GM12878 (cell line): ENCODE results near the gene TPRN. TPM values are rescaled to one million over a fixed set of nuclear protein-coding genes. Genes with fewer than 3 reads are reported as not detected.

Experiments
- ATAC-seq: fragments of 200-7000 bp; cut with Tn5 transposase; 3 replicates; pipeline ENCODE4 v1.9.1; 2020; ENCODE audit warnings: mild to moderate bottlenecking, moderate library complexity
- BruUV-seq: library from RNA; stranded (reverse); fragments of 400-500 nt; replicated peaks from 2 replicates; lab custom pipeline; 2021; lab: Mats Ljungman, UMichigan
- CTCF ChIA-PET: fragments of 300-600 bp; sonication (Branson Sonifier 250); formaldehyde crosslinking; extraction: SDS; loops from one replicate; lab custom pipeline; 2021; ENCODE audit warnings: inconsistent platforms; lab: Yijun Ruan, JAX
- POLR2A ChIA-PET: fragments of 350-600 bp; formaldehyde crosslinking; extraction: SDS; loops from one replicate; lab custom pipeline; 2021; ENCODE audit warnings: inconsistent platforms; lab: Charles Lee
- RAD21 ChIA-PET: fragments of 300-600 bp; sonication (Branson Sonifier 250); formaldehyde crosslinking; loops from one replicate; lab custom pipeline; 2023; ENCODE audit warnings: antibody characterized with exemption; ENCODE audit not compliant: unreplicated experiment; lab: Charles Lee
- SMC1A ChIA-PET: fragments of 300-600 bp; sonication (Branson Sonifier 250); formaldehyde crosslinking; loops from one replicate; lab custom pipeline; 2023; ENCODE audit not compliant: unreplicated experiment, uncharacterized antibody; lab: Charles Lee
- DNase-seq: peaks from one replicate; pipeline ENCODE4 v3.0.0-alpha.2; 2011; ENCODE audit warnings: low read depth, low spot score
- FAIRE-seq: peaks from 3 replicates; lab custom pipeline; 2011; peaks lifted over from hg19 to GRCh38; lab: Jason Lieb, UNC
- H2AFZ ChIP-seq: 2 replicates; pipeline ENCODE4 v1.6.0; 2011; ENCODE audit warnings: low read depth, low read length, control low read depth; ENCODE audit not compliant: control insufficient read depth
- H3K27ac ChIP-seq: 2 replicates; pipeline ENCODE4 v1.5.1; 2011; ENCODE audit warnings: control low read depth; ENCODE audit not compliant: control insufficient read depth, insufficient read depth
- H3K27me3 ChIP-seq, 2 experiments: replicated peaks in 1 of 2; 2 replicates each; pipeline versions ENCODE4 v1.6.0 to v1.6.1; 2011; ENCODE audit warnings: low read length in 1 of 2; ENCODE audit not compliant: control insufficient read depth in 2 of 2, insufficient read depth in 2 of 2
- H3K36me3 ChIP-seq, 2 experiments: 2 replicates each; pipeline ENCODE4 v1.5.1; 2011; ENCODE audit warnings: low read length in 1 of 2; ENCODE audit not compliant: control insufficient read depth in 2 of 2, insufficient read depth in 2 of 2
- H3K4me1 ChIP-seq: 2 replicates; pipeline ENCODE4 v1.6.1; 2011; ENCODE audit warnings: mild to moderate bottlenecking, low read length, moderate library complexity, mixed read lengths; ENCODE audit not compliant: control insufficient read depth, insufficient read depth
- H3K4me2 ChIP-seq: 2 replicates; pipeline ENCODE4 v1.6.0; 2011; ENCODE audit warnings: control low read depth; ENCODE audit not compliant: control insufficient read depth, insufficient read depth
- H3K4me3 ChIP-seq: fragments of 200-600 bp; sonication (generic); 2 replicates; pipeline ENCODE4 v1.5.1; 2016
- H3K79me2 ChIP-seq: 2 replicates; pipeline ENCODE4 v1.6.0; 2011; ENCODE audit warnings: low read length; ENCODE audit not compliant: control insufficient read depth, insufficient read depth
- H3K9ac ChIP-seq: 2 replicates; pipeline ENCODE4 v1.8.0; 2011; ENCODE audit warnings: low read length, control low read depth, mixed read lengths; ENCODE audit not compliant: control insufficient read depth, insufficient read depth
- H3K9me3 ChIP-seq: replicated peaks from 3 replicates; pipeline ENCODE4 v1.5.1; 2011; ENCODE audit warnings: mild to moderate bottlenecking, low read length; ENCODE audit not compliant: control insufficient read depth, insufficient read depth
- H4K20me1 ChIP-seq: 2 replicates; pipeline ENCODE4 v1.6.0; 2011; ENCODE audit not compliant: control insufficient read depth, insufficient read depth
- CREM ChIP-seq: IDR thresholded peaks from 2 replicates; pipeline ENCODE4 v1.6.1; 2014; ENCODE audit warnings: antibody characterized with exemption, low read depth
- WGBS: methylation state at CpG from one replicate; pipeline ENCODE4 v1.1.6; 2016; ENCODE audit warnings: low lambda C conversion rate; ENCODE audit not compliant: insufficient replicate concordance, insufficient coverage; ENCODE audit errors: missing lambda C conversion rate; 5-methylcytosine and 5-hydroxymethylcytosine counted together
- in situ Hi-C: fragments of 300-500 bp; cut with MboI; formaldehyde crosslinking; loops from 9 replicates; pipeline ENCODE4 v1.14.3; 2018; ENCODE audit warnings: mixed read lengths
- intact Hi-C: fragments of 100-400 bp; cut with micrococcal nuclease; formaldehyde crosslinking; loops from one replicate; pipeline ENCODE4 v1.14.2; 2022; ENCODE audit not compliant: unreplicated experiment
- polyA plus RNA-seq, 11 experiments: library from polyadenylated mRNA; depleted of rRNA in 4 of 11; unstranded in 6 of 11; stranded (reverse) in 5 of 11; fragments of >200 nt; fragmentation: Nextera tagmentation in 4 of 11; fragmentation: Illumina TruSeq in 1 of 11; extraction: Ambion mirVana in 4 of 11; extraction: Trizol in 1 of 11; gene quantifications; 1 replicate in 1 of 11; 2 replicates in 10 of 11; pipeline versions ENCODE4 v1.2.1 to v1.2.3, GENCODE V29; 2011 to 2016; ENCODE audit warnings: inconsistent platforms in 2 of 11, missing spikeins in 2 of 11, low read depth in 1 of 11
- total RNA-seq, 4 experiments: library from RNA; depleted of rRNA in 3 of 4; stranded (reverse); fragments of >200 nt in 3 of 4; fragmentation: Illumina TruSeq in 1 of 4; extraction: Trizol in 1 of 4; gene quantifications; 2 replicates each; pipeline versions ENCODE4 v1.2.1 to v1.2.3, GENCODE V29; 2013 to 2021
- TF ChIP-seq, protein P1 (sequence below): IDR thresholded peaks from 2 replicates; pipeline ENCODE4 v1.6.1; 2012; ENCODE audit warnings: low read depth, low read length, improper control_type of control experiment
- TF ChIP-seq, protein P2 (sequence below), 3 experiments: IDR thresholded peaks in 2 of 3; conservative IDR thresholded peaks in 1 of 3; 2 replicates each; pipeline ENCODE4 v1.5.1; 2011; ENCODE audit warnings: low read depth in 3 of 3, low read length in 3 of 3, mild to moderate bottlenecking in 3 of 3, control low read depth in 2 of 3, moderate library complexity in 2 of 3, inconsistent platforms in 1 of 3, mixed read lengths in 1 of 3; ENCODE audit not compliant: control insufficient read depth in 2 of 3, insufficient read depth in 1 of 3; ENCODE audit errors: extremely low read depth in 1 of 3

The TPRN gene
- total and polyA plus RNA-seq, 10 of the 15 experiments (the other 5 are each of a cell fraction or from before 2014, with no cell fraction given), result 0.18 to 19.5 (median 3.1) TPM

DNA sequence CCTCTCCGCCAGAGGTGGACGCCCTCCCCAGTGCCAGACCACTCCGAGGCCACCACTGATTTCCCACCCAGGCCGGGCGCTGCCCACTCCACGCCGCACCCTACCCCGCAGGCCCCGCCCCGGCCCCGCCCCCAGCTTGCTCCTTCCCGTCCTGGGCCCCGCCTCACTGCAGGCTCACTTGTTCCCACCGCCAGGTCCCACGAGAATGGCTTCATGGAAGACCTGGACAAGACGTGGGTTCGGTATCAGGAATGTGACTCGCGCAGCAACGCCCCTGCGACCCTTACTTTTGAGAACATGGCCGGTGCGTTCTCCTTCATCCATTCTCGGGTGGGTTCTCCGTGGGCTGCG lies 37.2 kb downstream of the TPRN start:
- RAD21 ChIA-PET, result interaction anchor here (0.8 kb wide), 1 partner anchor 13 kb away, joined by 3 read pairs; no protein-coding TSS in a partner anchor
- CTCF ChIA-PET, result no interaction called here
- Histone ChIP-seq H3K4me2 (no peak overlapping the region), H3K4me3 (no peak overlapping the region), H4K20me1 (no peaks in the 10 kb centered on the region), H3K36me3 (no peaks in the 10 kb centered on the region), H3K4me1 (peaks cover 18% of the 10 kb centered on the region), H3K9me3 (no peaks in the 10 kb centered on the region; the same call in 2 of the 3 replicates), H3K27ac (no peak overlapping the region), H3K9ac (no peak overlapping the region), H3K27me3 (peaks cover 0 to 2% of the 10 kb centered on the region in 2 experiments; a peak in 1 of 4 replicates), H3K79me2 (no peaks in the 10 kb centered on the region), H2AFZ (no peak overlapping the region)
- in situ Hi-C loops (no loop called here), intact Hi-C loops (no loop called here)
- SMC1A ChIA-PET, result no interaction called here
- DNase-seq (no peak), FAIRE-seq (no peak), ATAC-seq (no peak)
- POLR2A ChIA-PET, result no interaction called here
- TF ChIP-seq, protein P1, sequence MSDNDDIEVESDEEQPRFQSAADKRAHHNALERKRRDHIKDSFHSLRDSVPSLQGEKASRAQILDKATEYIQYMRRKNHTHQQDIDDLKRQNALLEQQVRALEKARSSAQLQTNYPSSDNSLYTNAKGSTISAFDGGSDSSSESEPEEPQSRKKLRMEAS, result no peak
- TF ChIP-seq, protein P2, sequence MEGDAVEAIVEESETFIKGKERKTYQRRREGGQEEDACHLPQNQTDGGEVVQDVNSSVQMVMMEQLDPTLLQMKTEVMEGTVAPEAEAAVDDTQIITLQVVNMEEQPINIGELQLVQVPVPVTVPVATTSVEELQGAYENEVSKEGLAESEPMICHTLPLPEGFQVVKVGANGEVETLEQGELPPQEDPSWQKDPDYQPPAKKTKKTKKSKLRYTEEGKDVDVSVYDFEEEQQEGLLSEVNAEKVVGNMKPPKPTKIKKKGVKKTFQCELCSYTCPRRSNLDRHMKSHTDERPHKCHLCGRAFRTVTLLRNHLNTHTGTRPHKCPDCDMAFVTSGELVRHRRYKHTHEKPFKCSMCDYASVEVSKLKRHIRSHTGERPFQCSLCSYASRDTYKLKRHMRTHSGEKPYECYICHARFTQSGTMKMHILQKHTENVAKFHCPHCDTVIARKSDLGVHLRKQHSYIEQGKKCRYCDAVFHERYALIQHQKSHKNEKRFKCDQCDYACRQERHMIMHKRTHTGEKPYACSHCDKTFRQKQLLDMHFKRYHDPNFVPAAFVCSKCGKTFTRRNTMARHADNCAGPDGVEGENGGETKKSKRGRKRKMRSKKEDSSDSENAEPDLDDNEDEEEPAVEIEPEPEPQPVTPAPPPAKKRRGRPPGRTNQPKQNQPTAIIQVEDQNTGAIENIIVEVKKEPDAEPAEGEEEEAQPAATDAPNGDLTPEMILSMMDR (IDR thresholded peaks at IDR 0.05 in 2 of 3, conservative IDR thresholded peaks at IDR 0.05 in 1 of 3; ENCODE audit: control insufficient read depth in 2 of 3, extremely low read depth in 1 of 3, insufficient read depth in 1 of 3, low read depth in 3 of 3, low read length in 3 of 3), result no peak
- no peak for TF ChIP-seq CREM
- 69% methylated on average over 26 of the region's 26 CpGs for WGBS
- BruUV-seq, result no TSS peak
